Spleen (tissue), 7 donors: ENCODE results near the gene PRKCD.

Experiments used
- POLR2A ChIP-seq, 3 donors: fragments of 450-650 bp; IDR thresholded peaks; one replicate each; pipeline ENCODE4 v1.5.1; 2017; ENCODE audit warnings: antibody characterized with exemption in 3 of 3, mild to moderate bottlenecking in 1 of 3
- TF ChIP-seq, protein P1 (sequence below), 11 experiments: fragments of 200-600 bp in 7 of 11; fragments of 450-650 bp in 4 of 11; sonication (generic) in 4 of 11; IDR thresholded peaks in 8 of 11; conservative IDR thresholded peaks in 3 of 11; 1 replicate in 7 of 11; 2 replicates in 4 of 11; pipeline versions ENCODE4 v1.4.0 to v1.8.0; 2016 to 2021; ENCODE audit warnings: antibody characterized with exemption in 11 of 11, inconsistent platforms in 4 of 11, mild to moderate bottlenecking in 1 of 11
- donor health status: DM: no; HTN: no; CAD: no; lungs with moderate emphysema.
- donor health status: DM: no; HTN: no; CAD: no.
- donor health status: DM: no; HTN: no; CAD: no.

- TF ChIP-seq, protein P1, sequence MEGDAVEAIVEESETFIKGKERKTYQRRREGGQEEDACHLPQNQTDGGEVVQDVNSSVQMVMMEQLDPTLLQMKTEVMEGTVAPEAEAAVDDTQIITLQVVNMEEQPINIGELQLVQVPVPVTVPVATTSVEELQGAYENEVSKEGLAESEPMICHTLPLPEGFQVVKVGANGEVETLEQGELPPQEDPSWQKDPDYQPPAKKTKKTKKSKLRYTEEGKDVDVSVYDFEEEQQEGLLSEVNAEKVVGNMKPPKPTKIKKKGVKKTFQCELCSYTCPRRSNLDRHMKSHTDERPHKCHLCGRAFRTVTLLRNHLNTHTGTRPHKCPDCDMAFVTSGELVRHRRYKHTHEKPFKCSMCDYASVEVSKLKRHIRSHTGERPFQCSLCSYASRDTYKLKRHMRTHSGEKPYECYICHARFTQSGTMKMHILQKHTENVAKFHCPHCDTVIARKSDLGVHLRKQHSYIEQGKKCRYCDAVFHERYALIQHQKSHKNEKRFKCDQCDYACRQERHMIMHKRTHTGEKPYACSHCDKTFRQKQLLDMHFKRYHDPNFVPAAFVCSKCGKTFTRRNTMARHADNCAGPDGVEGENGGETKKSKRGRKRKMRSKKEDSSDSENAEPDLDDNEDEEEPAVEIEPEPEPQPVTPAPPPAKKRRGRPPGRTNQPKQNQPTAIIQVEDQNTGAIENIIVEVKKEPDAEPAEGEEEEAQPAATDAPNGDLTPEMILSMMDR (IDR thresholded peaks at IDR 0.05 in 8 of 11, conservative IDR thresholded peaks at IDR 0.05 in 3 of 11), result no peak
- TF ChIP-seq POLR2A (IDR thresholded peaks at IDR 0.05), result no peak
Observed at GRCh38 chr3:53187430-53187829, 26.4 kb downstream of the PRKCD start.
